IPS-18a (cell line): ENCODE results near the gene MATN4.
A peak's percentile ranks its signal among the peaks of the same experiment; 100 is the strongest.

Experiments
- H3K27ac ChIP-seq: one replicate; pipeline ENCODE4 v1.5.1; 2013; ENCODE audit warnings: low read length
- H3K27me3 ChIP-seq: one replicate; pipeline ENCODE4 v1.6.1; 2013; ENCODE audit warnings: mild to moderate bottlenecking, low read length; ENCODE audit not compliant: control insufficient read depth, insufficient read depth
- H3K36me3 ChIP-seq: one replicate; pipeline ENCODE4 v1.6.1; 2013; ENCODE audit warnings: low read depth, low read length; ENCODE audit not compliant: control insufficient read depth
- H3K4me1 ChIP-seq: one replicate; pipeline ENCODE4 v1.6.1; 2013; ENCODE audit warnings: low read depth, low read length; ENCODE audit not compliant: control insufficient read depth
- H3K4me3 ChIP-seq: one replicate; pipeline ENCODE4 v1.5.1; 2013; ENCODE audit warnings: low read length
- H3K9ac ChIP-seq: one replicate; pipeline ENCODE4 v1.6.1; 2013; ENCODE audit warnings: mild to moderate bottlenecking, low read length, moderate library complexity
- H3K9me3 ChIP-seq: one replicate; pipeline ENCODE4 v1.6.1; 2013; ENCODE audit warnings: low read depth, low read length; ENCODE audit not compliant: control insufficient read depth

Gene MATN4

DNA sequence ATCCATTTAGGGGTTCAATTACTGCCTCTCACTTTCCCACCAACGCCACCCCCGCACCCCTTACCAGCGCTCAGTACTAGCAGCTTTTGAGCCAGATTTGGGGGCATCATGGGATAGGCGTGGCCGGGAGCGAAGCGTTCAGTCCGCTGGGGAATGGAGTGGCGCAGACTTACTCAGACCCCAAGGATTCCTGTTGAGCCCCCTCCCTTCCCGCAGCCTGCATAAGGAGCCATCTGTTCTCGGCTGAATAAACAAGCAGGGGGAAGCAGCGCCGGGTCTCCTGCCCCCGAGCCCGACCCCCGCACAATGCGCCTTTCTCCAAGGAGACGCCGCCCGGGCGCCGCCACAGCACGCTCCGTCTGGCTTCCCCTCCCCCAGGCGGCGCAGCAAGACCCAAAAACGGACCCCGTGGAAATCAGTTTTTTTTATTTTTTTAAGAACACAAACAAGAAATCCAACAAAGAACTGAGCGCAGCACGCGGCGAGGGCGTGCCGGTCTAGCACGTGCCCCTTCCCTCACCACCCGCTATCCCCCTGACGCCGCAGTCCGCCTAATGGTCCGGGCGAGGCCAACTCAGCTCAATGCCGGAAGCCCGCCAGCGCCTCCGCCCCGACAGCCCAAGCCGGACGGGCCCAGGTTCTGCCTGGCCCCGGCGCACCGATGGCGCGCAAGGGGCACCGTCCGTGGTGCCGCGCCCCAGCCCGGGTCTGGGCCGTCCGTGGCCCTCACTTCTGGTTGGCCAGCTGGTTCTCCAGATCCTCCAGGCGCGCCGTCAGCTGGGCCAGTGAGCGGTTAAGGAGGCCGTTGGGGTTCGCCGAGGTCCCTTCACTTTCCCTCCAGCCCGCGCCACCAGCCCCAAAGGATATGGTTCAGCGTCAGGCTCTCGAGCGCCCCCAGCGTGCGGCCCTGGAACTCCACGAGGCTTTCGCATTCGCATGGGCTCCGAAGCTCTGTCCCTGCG lies 14.8 kb downstream of the MATN4 start:
- H3K9ac ChIP-seq, result peak overlapping the region; percentile 69
- H3K27ac ChIP-seq, result no peak overlapping the region
- peak overlapping the region; percentile 58 for H3K4me3 ChIP-seq
- peaks cover 8% of the 10 kb centered on the region for H3K9me3 ChIP-seq
- peaks cover 33% of the 10 kb centered on the region for H3K27me3 ChIP-seq
- peaks cover 9% of the 10 kb centered on the region for H3K4me1 ChIP-seq
- H3K36me3 ChIP-seq, result no peaks in the 10 kb centered on the region

DNA sequence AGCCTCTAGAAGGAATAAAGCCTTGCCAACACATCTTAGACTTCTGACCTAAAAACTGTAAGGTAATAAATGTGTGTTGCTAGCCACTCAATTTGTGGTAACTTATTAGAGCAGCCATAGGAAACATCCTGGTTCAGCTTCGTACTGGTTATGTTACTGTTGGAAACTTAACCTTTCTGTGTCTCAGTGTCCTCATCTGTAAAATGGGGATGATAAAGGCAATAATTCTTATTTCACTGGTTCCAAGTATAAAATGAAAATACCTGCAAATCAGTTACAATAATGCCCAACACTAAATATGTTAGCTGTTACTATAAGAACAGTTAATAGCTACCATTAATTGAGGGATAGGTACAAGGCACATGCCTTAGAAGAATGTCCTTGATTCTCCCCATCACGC lies 15.8 kb downstream of the MATN4 start:
- H3K4me3 ChIP-seq, result peak overlapping the region; percentile 58
- H3K9me3 ChIP-seq, result peaks cover 8% of the 10 kb centered on the region
- no peak overlapping the region for H3K27ac ChIP-seq
- no peak overlapping the region for H3K9ac ChIP-seq
- H3K36me3 ChIP-seq, result no peaks in the 10 kb centered on the region
- peaks cover 33% of the 10 kb centered on the region for H3K27me3 ChIP-seq
- peaks cover 9% of the 10 kb centered on the region for H3K4me1 ChIP-seq

DNA sequence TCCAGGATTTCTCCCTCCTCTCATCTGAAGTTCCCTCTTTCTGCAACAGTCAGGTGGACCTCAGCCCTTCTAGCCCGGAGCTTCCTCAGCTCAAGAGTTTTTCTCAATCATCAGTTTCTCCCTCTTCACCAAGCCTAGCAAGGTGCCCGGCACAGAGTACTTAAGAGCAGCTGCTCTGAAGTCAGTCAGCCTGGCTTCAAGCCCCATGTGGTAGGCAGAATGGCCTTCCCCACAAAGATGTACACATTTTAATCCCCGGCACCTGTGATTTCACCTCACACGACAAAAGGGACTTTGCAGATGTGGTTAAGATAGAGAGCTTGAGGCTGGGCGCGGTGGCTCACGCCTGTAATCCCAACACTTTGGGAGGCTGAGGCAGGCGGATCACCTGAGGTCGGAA lies 16.6 kb downstream of the MATN4 start:
- Histone ChIP-seq H3K27me3 (peaks cover 33% of the 10 kb centered on the region), H3K4me3 (no peak overlapping the region), H3K36me3 (no peaks in the 10 kb centered on the region), H3K9ac (no peak overlapping the region), H3K9me3 (peaks cover 8% of the 10 kb centered on the region), H3K4me1 (peaks cover 9% of the 10 kb centered on the region), H3K27ac (no peak overlapping the region)

DNA sequence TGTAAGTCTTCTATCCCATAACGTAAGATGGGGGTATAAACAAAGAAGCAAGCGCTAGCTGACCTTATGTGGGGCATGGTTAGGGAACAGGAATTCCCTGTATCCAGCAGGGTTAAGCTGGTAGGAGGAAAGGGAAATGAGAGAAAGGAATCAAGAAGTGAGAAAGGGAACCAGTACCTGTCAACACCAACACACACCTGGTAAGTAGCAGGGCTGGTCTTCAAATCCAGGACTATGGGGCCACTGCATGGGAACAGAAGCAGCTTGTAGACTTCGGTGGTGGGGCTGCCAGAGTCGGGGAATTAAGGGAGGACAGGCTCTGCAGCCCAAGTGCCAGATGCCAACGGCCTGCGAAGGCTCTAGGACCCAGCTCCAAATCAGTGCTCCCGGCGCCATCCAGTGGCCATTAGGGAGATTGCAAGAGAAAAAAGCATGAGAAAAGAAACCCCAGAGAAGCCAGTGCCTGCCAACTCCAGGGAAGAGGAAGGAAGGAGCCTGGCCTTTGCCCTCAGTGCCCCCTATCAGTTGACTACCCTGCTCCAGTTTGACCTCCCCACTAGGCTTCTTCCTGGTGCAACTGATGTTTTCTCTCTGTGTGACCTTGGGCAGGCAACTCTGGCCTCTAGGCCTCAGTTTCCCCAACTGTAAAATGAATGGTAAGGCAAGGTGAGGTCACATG lies 17.3 kb downstream of the MATN4 start:
- Histone ChIP-seq H3K9me3 (peaks cover 8% of the 10 kb centered on the region), H3K4me1 (peaks cover 9% of the 10 kb centered on the region), H3K27ac (no peak overlapping the region), H3K36me3 (no peaks in the 10 kb centered on the region), H3K27me3 (peaks cover 33% of the 10 kb centered on the region), H3K9ac (no peak overlapping the region), H3K4me3 (no peak overlapping the region)

DNA sequence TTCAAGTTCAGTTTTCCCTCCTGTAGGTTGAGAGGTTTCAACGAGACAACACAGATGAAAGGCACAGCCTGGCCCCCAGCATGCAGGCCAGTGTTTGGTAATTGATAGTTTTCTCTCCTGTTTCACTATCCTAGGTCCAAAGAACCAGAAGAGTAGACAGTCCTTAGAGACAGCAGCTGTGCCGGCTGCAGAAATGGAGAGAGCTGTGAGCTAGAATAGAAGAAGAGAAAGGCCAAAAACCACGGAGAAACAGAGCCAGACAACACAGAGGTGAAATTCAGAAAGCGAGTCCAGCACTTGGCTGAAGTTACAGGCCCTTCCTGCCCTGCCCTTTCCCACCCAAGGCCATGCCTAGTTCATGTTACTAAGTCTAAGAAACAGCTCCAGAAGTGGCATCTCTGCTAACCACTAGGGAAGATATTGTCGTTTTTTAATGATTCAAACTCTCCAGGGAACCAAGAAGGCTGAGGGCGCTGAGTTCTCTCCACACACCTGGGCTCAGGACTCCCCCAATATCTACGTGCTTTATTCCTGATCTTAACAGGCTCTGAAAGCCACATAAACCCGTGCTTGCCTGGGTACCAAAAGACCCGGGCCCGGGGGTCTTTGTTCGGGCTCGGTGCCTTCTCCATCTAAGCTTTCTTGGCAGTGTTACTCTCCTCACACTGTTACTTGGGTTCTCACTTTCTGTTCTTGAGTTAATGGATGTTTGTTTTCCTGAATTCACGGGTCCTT lies 18.0 kb downstream of the MATN4 start:
- no peak overlapping the region for H3K27ac ChIP-seq

DNA sequence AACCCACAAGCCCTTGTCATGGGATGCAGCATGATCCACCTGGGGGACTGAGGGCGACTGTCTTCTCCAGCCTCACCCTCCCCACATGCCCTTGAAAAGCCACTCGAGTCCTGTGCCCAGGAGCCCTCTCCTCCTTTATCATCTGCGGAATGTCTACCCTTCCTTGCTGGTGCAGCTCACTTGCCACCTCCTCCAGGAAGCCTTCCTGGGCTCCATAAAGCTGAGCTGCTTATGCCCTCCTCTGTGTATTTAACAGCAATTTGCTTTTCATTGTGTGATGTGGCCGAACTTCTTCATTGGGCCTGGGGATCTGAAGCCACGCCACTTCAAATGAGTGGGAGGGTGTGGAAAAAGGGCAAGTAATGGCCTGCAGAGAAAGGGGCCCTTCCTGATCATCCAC lies 19.2 kb downstream of the MATN4 start:
- Histone ChIP-seq H3K27ac (no peak overlapping the region), H3K36me3 (no peaks in the 10 kb centered on the region), H3K4me3 (no peak overlapping the region), H3K9ac (no peak overlapping the region), H3K27me3 (peaks cover 24% of the 10 kb centered on the region), H3K9me3 (no peaks in the 10 kb centered on the region), H3K4me1 (peaks cover 9% of the 10 kb centered on the region)

More for the DNA sequence above, 18.0 kb downstream of the MATN4 start:
- Histone ChIP-seq H3K36me3 (no peaks in the 10 kb centered on the region), H3K9me3 (peaks cover 7% of the 10 kb centered on the region), H3K4me3 (no peak overlapping the region), H3K4me1 (peaks cover 9% of the 10 kb centered on the region), H3K27me3 (peaks cover 33% of the 10 kb centered on the region), H3K9ac (no peak overlapping the region)

DNA sequence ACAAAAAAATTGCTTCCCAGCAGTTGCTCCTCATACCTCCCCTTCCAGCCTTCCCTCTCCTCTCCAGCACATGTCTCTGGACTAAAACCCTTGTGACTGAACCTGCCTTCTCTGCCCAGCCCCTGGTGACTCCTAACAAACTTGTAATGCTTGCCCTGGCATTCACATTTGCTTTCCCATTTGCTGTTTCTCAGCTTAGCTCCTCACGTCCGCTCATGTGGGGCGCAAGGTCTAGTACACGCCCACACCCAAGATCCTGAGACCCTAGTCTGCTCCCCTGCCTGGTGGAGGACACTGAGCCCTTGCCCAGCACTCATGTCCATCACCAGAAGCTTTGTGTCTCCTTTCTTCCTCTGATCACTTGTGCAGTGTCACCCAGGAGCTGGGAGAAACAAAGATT lies 19.7 kb downstream of the MATN4 start:
- no peak overlapping the region for H3K27ac ChIP-seq
- peaks cover 9% of the 10 kb centered on the region for H3K4me1 ChIP-seq
- H3K27me3 ChIP-seq, result peaks cover 23% of the 10 kb centered on the region
- no peaks in the 10 kb centered on the region for H3K9me3 ChIP-seq
- H3K9ac ChIP-seq, result no peak overlapping the region
- no peaks in the 10 kb centered on the region for H3K36me3 ChIP-seq
- H3K4me3 ChIP-seq, result no peak overlapping the region

DNA sequence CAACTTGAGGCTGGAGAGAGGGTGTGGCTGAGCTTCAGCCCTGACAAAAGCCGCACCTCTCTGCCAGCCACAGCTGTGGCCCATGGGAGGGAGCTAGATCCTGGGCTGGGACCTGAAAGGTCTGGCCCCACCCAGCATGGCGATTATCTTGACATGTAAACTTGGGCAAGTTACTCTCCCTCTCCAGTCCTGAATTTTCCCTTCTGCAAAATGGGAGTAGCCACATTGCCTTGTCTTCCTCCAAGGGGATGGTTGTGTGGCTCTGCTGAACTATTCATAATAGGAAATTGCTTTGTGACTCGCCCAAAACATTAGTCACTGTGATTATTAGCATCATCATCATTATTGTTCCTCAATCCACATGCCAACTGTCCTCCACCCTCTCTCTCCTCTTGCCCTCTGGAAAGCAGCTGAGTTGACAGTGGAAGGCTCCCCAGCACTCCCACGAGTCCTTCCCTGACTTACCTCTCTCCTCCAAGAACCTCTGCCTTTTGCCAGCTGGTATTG lies 24.5 kb downstream of the MATN4 start:
- no peak overlapping the region for H3K9ac ChIP-seq
- H3K4me3 ChIP-seq, result no peak overlapping the region
- no peaks in the 10 kb centered on the region for H3K36me3 ChIP-seq
- no peak overlapping the region for H3K27ac ChIP-seq
- no peaks in the 10 kb centered on the region for H3K27me3 ChIP-seq
- no peaks in the 10 kb centered on the region for H3K9me3 ChIP-seq
- H3K4me1 ChIP-seq, result no peaks in the 10 kb centered on the region

DNA sequence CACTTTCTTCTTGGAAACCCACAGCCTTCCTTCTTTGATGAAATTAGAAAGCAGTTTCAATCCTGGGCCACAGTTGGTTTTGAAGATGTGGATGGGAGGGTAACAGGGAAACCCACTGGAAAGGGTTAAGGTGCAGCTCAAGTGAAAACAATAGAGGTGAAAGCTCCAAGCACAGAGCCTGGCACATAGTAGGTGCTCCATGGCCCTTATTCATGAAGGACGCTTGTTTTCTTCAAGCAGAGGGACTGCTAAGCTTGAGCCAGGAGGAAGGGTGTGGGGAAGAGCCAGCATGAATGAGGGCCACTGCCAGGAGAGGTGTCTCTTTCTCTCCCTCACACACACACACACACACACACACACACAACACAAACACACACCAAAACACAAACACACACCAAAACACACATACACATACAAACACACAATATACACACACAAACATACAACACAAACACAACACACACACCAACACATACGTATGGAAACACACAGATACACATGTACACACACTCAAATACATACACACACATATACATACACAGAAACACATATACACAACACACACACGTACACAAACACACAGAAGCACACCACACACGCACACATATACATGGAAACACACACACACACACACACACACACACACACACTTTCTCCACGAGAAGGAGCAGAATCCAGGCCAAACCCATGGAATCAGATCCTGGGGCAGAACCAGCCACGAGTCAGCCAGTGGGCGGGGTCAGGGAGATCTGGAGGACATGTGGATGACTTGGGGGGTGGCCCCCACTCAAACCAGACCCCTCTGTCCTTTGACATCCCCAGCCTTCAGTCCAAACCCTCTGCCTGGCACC lies 25.2 kb downstream of the MATN4 start:
- Histone ChIP-seq H3K27ac (no peak overlapping the region), H3K27me3 (no peaks in the 10 kb centered on the region), H3K9ac (no peak overlapping the region), H3K4me1 (no peaks in the 10 kb centered on the region), H3K9me3 (no peaks in the 10 kb centered on the region), H3K36me3 (no peaks in the 10 kb centered on the region), H3K4me3 (no peak overlapping the region)

DNA sequence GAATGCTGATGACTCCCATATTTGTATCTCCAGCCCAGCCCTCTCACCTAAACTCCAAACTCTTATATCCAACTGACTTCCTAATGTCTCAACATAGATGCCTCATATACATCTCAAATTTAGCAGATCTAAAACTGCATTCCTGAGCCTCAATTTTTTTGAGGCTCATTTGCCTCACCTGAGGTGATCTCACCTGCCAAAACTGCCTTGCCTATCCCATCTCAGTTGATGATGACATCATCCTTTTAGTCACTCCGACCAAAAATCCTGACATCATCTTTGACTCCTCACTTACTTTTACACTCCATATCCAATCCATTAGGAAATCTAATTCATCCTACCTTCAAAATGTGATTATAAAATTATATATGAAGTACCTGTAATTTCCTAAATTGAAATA lies 28.1 kb downstream of the MATN4 start:
- Histone ChIP-seq H3K4me3 (no peak overlapping the region), H3K9ac (no peak overlapping the region), H3K27ac (no peak overlapping the region), H3K4me1 (no peaks in the 10 kb centered on the region), H3K27me3 (no peaks in the 10 kb centered on the region), H3K36me3 (no peaks in the 10 kb centered on the region), H3K9me3 (no peaks in the 10 kb centered on the region)
